A673 (cell line): ENCODE measurements around the gene PRRC2B. TPM values are rescaled to one million over a fixed set of nuclear protein-coding genes. Genes with fewer than 3 reads are reported as not detected.
"Not testable (repeated sequence)": the region's sequence is repeated elsewhere in the genome, so short reads cannot be mapped to it uniquely, and the experiment has no call there.

Experiments used
- Bru-seq: library from RNA; stranded (reverse); fragments of 400-500 nt; gene quantifications from one replicate; lab custom pipeline; 2021; lab: Mats Ljungman, UMichigan
- BruChase-seq, 2 experiments: library from RNA; stranded (reverse); fragments of 400-500 nt; gene quantifications; one replicate each; lab custom pipeline; 2021; lab: Mats Ljungman, UMichigan
- BruUV-seq: library from RNA; stranded (reverse); fragments of 400-500 nt; replicated peaks from 2 replicates; lab custom pipeline; 2021; lab: Mats Ljungman, UMichigan
- CTCF ChIA-PET: fragments of 300-600 bp; sonication (Branson Sonifier 250); formaldehyde crosslinking; loops from one replicate; lab custom pipeline; 2022; ENCODE audit warnings: antibody characterized with exemption; lab: Charles Lee
- POLR2A ChIA-PET: fragments of 300-600 bp; sonication (Branson Sonifier 250); formaldehyde crosslinking; loops from one replicate; lab custom pipeline; 2022; ENCODE audit warnings: antibody characterized with exemption; ENCODE audit not compliant: low non-redundant PET; lab: Charles Lee
- DNase-seq: peaks from one replicate; pipeline ENCODE4 v3.0.0-alpha.2; 2015; ENCODE audit warnings: low spot score
- H3K27ac ChIP-seq: fragments of 200-600 bp; sonication (generic); 2 replicates; pipeline ENCODE4 v1.5.1; 2016; ENCODE audit warnings: mixed run types, low read depth, mild to moderate bottlenecking, mixed read lengths, antibody characterized with exemption, low read length; ENCODE audit not compliant: poor library complexity, severe bottlenecking
- H3K27me3 ChIP-seq: fragments of 200-600 bp; sonication (generic); replicated peaks from 2 replicates; pipeline ENCODE4 v1.6.1; 2017; ENCODE audit warnings: mixed run types, low read depth, mild to moderate bottlenecking, mixed read lengths, antibody characterized with exemption, low read length; ENCODE audit not compliant: insufficient read depth, poor library complexity
- H3K36me3 ChIP-seq: fragments of 200-600 bp; sonication (generic); 2 replicates; pipeline ENCODE4 v1.6.1; 2016; ENCODE audit warnings: mixed run types, mild to moderate bottlenecking, mixed read lengths, antibody characterized with exemption, low read length; ENCODE audit not compliant: insufficient read depth, poor library complexity, severe bottlenecking
- H3K4me1 ChIP-seq: fragments of 200-600 bp; sonication (generic); 2 replicates; pipeline ENCODE4 v1.6.1; 2017; ENCODE audit warnings: mixed run types, mild to moderate bottlenecking, mixed read lengths, antibody characterized with exemption, low read length; ENCODE audit not compliant: insufficient read depth, poor library complexity, severe bottlenecking
- H3K4me3 ChIP-seq: fragments of 200-600 bp; sonication (generic); 2 replicates; pipeline ENCODE4 v1.5.1; 2016; ENCODE audit warnings: low read depth, mixed run types, mild to moderate bottlenecking, mixed read lengths, low read length; ENCODE audit not compliant: poor library complexity, severe bottlenecking
- H3K9me3 ChIP-seq: fragments of 200-600 bp; sonication (generic); 2 replicates; pipeline ENCODE4 v1.6.1; 2016; ENCODE audit warnings: mixed run types, low read depth, mild to moderate bottlenecking, mixed read lengths, antibody characterized with exemption, low read length; ENCODE audit not compliant: poor library complexity, severe bottlenecking
- EZH2 ChIP-seq: fragments of 200-600 bp; sonication (generic); IDR thresholded peaks from 2 replicates; pipeline ENCODE4 v1.6.1; 2017; ENCODE audit warnings: borderline replicate concordance, low read depth, mild to moderate bottlenecking, mixed read lengths, antibody characterized with exemption, low read length; ENCODE audit not compliant: poor library complexity, severe bottlenecking
- intact Hi-C: fragments of 100-400 bp; cut with micrococcal nuclease; formaldehyde crosslinking; loops from one replicate; pipeline ENCODE4 v1.10.0; 2022; ENCODE audit not compliant: unreplicated experiment
- long read RNA-seq: library from polyadenylated mRNA; stranded (forward); transcript quantifications from one replicate; pipeline ENCODE4 v2.0.0, GENCODE V29; 2022
- total RNA-seq: library from RNA; stranded (reverse); gene quantifications from 2 replicates; pipeline ENCODE4 v1.2.3, GENCODE V29; 2021
- TF ChIP-seq, protein P1 (sequence below): fragments of 300-800, 200-600 bp; sonication (generic); conservative IDR thresholded peaks from 2 replicates; pipeline ENCODE4 v1.5.1; 2017; ENCODE audit warnings: low read depth, mild to moderate bottlenecking, antibody characterized with exemption, low read length, moderate library complexity, mixed read lengths

Gene PRRC2B
- total RNA-seq: 317 and 318 TPM in 2 replicates
- percentile 94 among the genes with signal in this experiment for Bru-seq, nascent RNA
- percentile 95 among the genes with signal in this experiment for BruChase-seq, experiment 1, labeled RNA remaining after a 2-hour chase
- percentile 98 among the genes with signal in this experiment for BruChase-seq, experiment 2, labeled RNA remaining after a 6-hour chase
- long read RNA-seq, full-length matches to known transcripts: 9 of 139 reads
- long read RNA-seq, partial matches to known transcripts: 109 of 139 reads
- long read RNA-seq, other reads (novel, unspliced or antisense): 21 of 139 reads

DNA sequence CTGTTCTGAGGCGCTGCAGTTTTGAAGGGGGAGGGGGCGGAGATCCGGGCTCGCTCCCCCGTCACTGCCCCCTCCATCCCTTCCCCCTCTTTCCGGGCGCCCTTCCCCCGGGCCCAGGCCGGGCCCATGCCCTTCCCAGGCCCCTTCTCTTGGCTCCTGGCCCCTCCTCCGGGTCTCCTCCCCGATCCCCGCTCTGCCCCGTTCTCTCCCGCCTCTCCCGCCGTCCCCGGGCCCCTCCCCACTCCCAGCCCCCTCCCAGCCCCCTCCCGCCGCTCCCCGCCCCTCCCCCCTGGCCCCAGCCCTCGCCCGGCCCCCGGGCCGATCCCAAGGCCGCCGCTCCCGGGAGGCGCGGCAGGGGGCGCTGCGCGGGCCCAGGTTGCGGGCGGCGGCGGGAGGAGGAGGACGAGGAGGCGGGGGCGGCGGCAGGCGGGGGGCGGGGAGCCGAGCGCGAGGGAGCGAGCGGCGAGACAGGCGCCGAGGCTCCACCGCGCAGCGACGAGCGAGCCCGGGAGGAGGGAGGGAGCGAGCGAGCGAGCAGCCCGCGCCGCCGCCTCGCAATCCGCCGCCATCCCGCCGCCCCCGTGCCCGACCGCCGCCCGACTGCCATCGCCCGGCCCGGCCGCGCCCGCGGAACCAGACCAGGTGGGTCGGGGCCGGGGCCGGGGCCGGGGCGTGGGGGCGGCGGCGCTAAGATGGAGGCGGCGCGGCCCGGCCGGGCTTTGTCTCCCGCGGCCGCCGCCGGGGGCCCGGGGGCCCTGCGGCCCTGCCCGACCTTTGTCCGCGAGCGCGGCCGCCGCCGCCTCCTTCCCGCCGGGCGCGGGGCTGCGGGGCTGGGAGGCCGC lies at the start of gene PRRC2B:
TSS of gene PRRC2B (plus strand) at position 465 of the 842 bp plus-strand sequence. CDS start 36,059 bp downstream, outside the sequence.
- Histone ChIP-seq H3K9me3 (no peaks in the 10 kb centered on the region), H3K4me1 (peaks cover 34% of the 10 kb centered on the region), H3K4me3 (peak within 1 kb of the TSS; percentile 67), H3K27ac (peak within 1 kb of the TSS; percentile 96), H3K27me3 (no peaks in the 10 kb centered on the region), H3K36me3 (peaks cover 5% of the 10 kb centered on the region)
- peak; percentile 93 for DNase-seq
- ChIA-PET POLR2A (no interaction called here), CTCF (no interaction called here)
- TF ChIP-seq, protein P1, sequence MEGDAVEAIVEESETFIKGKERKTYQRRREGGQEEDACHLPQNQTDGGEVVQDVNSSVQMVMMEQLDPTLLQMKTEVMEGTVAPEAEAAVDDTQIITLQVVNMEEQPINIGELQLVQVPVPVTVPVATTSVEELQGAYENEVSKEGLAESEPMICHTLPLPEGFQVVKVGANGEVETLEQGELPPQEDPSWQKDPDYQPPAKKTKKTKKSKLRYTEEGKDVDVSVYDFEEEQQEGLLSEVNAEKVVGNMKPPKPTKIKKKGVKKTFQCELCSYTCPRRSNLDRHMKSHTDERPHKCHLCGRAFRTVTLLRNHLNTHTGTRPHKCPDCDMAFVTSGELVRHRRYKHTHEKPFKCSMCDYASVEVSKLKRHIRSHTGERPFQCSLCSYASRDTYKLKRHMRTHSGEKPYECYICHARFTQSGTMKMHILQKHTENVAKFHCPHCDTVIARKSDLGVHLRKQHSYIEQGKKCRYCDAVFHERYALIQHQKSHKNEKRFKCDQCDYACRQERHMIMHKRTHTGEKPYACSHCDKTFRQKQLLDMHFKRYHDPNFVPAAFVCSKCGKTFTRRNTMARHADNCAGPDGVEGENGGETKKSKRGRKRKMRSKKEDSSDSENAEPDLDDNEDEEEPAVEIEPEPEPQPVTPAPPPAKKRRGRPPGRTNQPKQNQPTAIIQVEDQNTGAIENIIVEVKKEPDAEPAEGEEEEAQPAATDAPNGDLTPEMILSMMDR: no peak
- TF ChIP-seq EZH2: no peak
- intact Hi-C loops: no loop called here
- no TSS peak for BruUV-seq

DNA sequence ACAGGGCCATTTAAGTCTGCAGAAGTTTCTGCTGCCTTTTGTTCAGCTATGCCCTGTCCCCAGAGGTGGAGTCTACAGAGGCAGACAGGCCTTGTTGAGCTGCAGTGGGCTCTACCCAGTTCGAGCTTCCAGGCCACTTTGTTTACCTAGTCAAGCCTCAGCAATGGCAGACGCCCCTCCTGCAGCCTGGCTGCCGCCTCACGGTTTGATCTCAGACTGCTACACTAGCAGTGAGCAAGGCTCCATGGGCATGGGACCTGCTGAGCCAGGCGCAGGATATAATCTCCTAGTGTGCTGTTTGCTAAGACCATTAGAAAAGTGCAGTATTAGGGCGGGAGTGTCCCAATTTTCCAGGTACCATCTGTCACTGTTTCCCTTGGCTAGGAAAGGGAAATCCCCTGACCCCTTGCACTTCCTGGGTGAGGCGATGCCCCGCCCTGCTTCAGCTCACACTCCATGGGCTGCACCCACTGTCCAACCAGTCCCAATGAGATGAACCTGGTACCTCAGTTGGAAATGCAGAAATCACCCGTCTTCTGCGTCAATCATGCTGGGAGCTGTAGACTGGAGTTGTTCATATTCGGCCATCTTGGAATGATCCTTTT lies 48.9 kb upstream of the PRRC2B start:
- CTCF ChIA-PET: not testable (repeated sequence)

DNA sequence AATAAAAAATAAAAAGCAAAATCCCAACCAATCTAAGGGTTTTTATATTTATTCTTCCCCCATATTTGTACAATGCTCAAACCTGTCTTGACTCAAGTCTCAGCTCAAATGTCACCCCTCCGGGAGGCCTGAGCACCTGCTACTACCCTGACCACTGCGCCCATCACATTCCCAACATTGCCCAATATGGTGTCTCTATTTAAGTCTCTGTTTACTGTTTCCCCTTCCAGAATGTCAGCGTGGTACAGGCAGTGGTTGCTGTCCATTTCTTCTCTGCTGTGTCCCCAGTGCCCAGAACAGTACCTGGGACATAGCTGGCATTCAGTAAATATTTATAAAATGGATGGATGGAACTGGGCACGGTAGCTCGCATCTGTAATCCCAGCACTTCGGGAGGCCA lies 47.3 kb upstream of the PRRC2B start:
- CTCF ChIA-PET: no interaction called here
- TF ChIP-seq, protein P1: no peak
- TF ChIP-seq EZH2: no peak
- peaks cover 9% of the 10 kb centered on the region for H3K4me1 ChIP-seq
- no TSS peak for BruUV-seq
- intact Hi-C loops: no loop called here
- no peaks in the 10 kb centered on the region for H3K27me3 ChIP-seq
- no peak overlapping the region for H3K4me3 ChIP-seq
- no peaks in the 10 kb centered on the region for H3K36me3 ChIP-seq
- no peak for DNase-seq
- H3K27ac ChIP-seq: no peak overlapping the region
- H3K9me3 ChIP-seq: no peaks in the 10 kb centered on the region
- POLR2A ChIA-PET: no interaction called here

More for the DNA sequence above, 48.9 kb upstream of the PRRC2B start:
- H3K9me3 ChIP-seq, H3K27me3 ChIP-seq, intact Hi-C loops, H3K27ac ChIP-seq, H3K36me3 ChIP-seq, POLR2A ChIA-PET, BruUV-seq, DNase-seq, H3K4me3 ChIP-seq, H3K4me1 ChIP-seq: not testable (repeated sequence)
